ENCODE data around the gene SMAD3.

- no peak for TF ChIP-seq POLR2A (IDR thresholded peaks at IDR 0.05)
- no peak for TF ChIP-seq POLR2AphosphoS5 (IDR thresholded peaks at IDR 0.05)
- TF ChIP-seq CTCF (IDR thresholded peaks at IDR 0.05): no peak
Measured at GRCh38 chr15:67087507-67088172, 22.2 kb downstream of the SMAD3 start.

All from suprapubic skin (tissue), 4 donors.